Keratinocyte (primary cell): Measurements from ENCODE around the gene CNTF. TPM values are rescaled to one million over a fixed set of nuclear protein-coding genes. Genes with fewer than 3 reads are reported as not detected.

Experiments
- DNase-seq: peaks from one replicate; pipeline ENCODE4 v3.0.0-alpha.2; 2011; ENCODE audit warnings: low read depth, missing footprints, low spot score
- FAIRE-seq: peaks from 2 replicates; lab custom pipeline; 2011; peaks lifted over from hg19 to GRCh38; lab: Jason Lieb, UNC
- H2AFZ ChIP-seq: 2 replicates; pipeline ENCODE4 v1.6.0; 2012; ENCODE audit warnings: low read length, control low read depth, inconsistent platforms; ENCODE audit not compliant: control insufficient read depth
- H3K27ac ChIP-seq: 2 replicates; pipeline ENCODE4 v1.5.1; 2011; ENCODE audit warnings: low read length; ENCODE audit not compliant: control insufficient read depth, insufficient read depth
- H3K27me3 ChIP-seq: 3 replicates; pipeline ENCODE4 v1.6.0; 2011; ENCODE audit warnings: low read length; ENCODE audit not compliant: control insufficient read depth, insufficient read depth; ENCODE audit errors: extremely low read depth
- H3K36me3 ChIP-seq, 2 experiments: 2 replicates in 1 of 2; 3 replicates in 1 of 2; pipeline ENCODE4 v1.5.1; 2011; ENCODE audit warnings: low read length in 2 of 2, mild to moderate bottlenecking in 1 of 2; ENCODE audit not compliant: control insufficient read depth in 2 of 2, insufficient read depth in 2 of 2; ENCODE audit errors: extremely low read depth in 1 of 2
- H3K4me1 ChIP-seq: 3 replicates; pipeline ENCODE4 v1.5.1; 2011; ENCODE audit warnings: low read length; ENCODE audit not compliant: control insufficient read depth, insufficient read depth; ENCODE audit errors: extremely low read depth
- H3K4me2 ChIP-seq: 3 replicates; pipeline ENCODE4 v1.6.0; 2011; ENCODE audit warnings: low read depth, low read length; ENCODE audit not compliant: control insufficient read depth, insufficient read depth; ENCODE audit errors: extremely low read depth
- H3K4me3 ChIP-seq, 3 experiments: fragments of 200-600 bp in 1 of 3; sonication (generic) in 1 of 3; 2 replicates in 2 of 3; 3 replicates in 1 of 3; pipeline ENCODE4 v1.5.1; 2011 to 2016; ENCODE audit warnings: low read length in 3 of 3, mild to moderate bottlenecking in 3 of 3, control low read depth in 2 of 3, inconsistent platforms in 1 of 3, low read depth in 1 of 3, mixed read lengths in 1 of 3, mixed run types in 1 of 3, moderate library complexity in 1 of 3; ENCODE audit not compliant: control insufficient read depth in 2 of 3, insufficient read depth in 2 of 3; ENCODE audit errors: extremely low read depth in 1 of 3
- H3K79me2 ChIP-seq: 2 replicates; pipeline ENCODE4 v1.6.0; 2012; ENCODE audit warnings: low read length; ENCODE audit not compliant: control insufficient read depth, insufficient read depth
- H3K9ac ChIP-seq: 3 replicates; pipeline ENCODE4 v1.6.0; 2011; ENCODE audit warnings: low read length; ENCODE audit not compliant: control insufficient read depth, insufficient read depth; ENCODE audit errors: extremely low read depth
- H3K9me1 ChIP-seq: 3 replicates; pipeline ENCODE4 v1.6.0; 2011; ENCODE audit warnings: low read length; ENCODE audit not compliant: control insufficient read depth, insufficient read depth; ENCODE audit errors: extremely low read depth
- H3K9me3 ChIP-seq: 2 replicates; pipeline ENCODE4 v1.5.1; 2012; ENCODE audit warnings: low read depth, low read length; ENCODE audit not compliant: control insufficient read depth
- H4K20me1 ChIP-seq: 3 replicates; pipeline ENCODE4 v1.6.0; 2011; ENCODE audit warnings: low read length; ENCODE audit not compliant: control insufficient read depth, insufficient read depth; ENCODE audit errors: extremely low read depth
- CTCF ChIP-seq, 3 experiments: IDR thresholded peaks in 1 of 3; conservative IDR thresholded peaks in 1 of 3; optimal IDR thresholded peaks in 1 of 3; 2 replicates in 2 of 3; 3 replicates in 1 of 3; pipeline versions ENCODE3 to v1.5.1; 2011; ENCODE audit warnings: low read length in 3 of 3, mild to moderate bottlenecking in 3 of 3, moderate library complexity in 2 of 3, control low read depth in 1 of 3, inconsistent platforms in 1 of 3; ENCODE audit not compliant: insufficient read depth in 2 of 3; ENCODE audit errors: extremely low read depth in 1 of 3
- EZH2 ChIP-seq: IDR thresholded peaks from one replicate; pipeline ENCODE4 v1.6.1; 2012; ENCODE audit warnings: inconsistent platforms, mild to moderate bottlenecking, low read length, moderate library complexity
- dilution Hi-C: fragments of 300-500 bp; cut with MboI; formaldehyde crosslinking; loops from one replicate; pipeline ENCODE4 v1.7.0; 2020; ENCODE audit warnings: low sequenced_read_pairs; ENCODE audit not compliant: extremely low pct_ligation_motif_present
- polyA plus RNA-seq, 5 experiments: library from polyadenylated mRNA; depleted of rRNA in 3 of 5; stranded (reverse) in 3 of 5; stranded (forward) in 1 of 5; unstranded in 1 of 5; fragments of >200 nt; gene quantifications; 1 replicate in 1 of 5; 2 replicates in 3 of 5; 3 replicates in 1 of 5; pipeline versions ENCODE4 v1.2.1 to v1.2.3, GENCODE V29; 2011 to 2012; ENCODE audit warnings: missing spikeins in 2 of 5, low read depth in 1 of 5, low replicate concordance in 1 of 5

Gene CNTF
- polyA plus RNA-seq, 1 donor (not counting 4 experiments of a cell fraction or from before 2014, with no cell fraction given) = 1.9 TPM

- dilution Hi-C loops = no loop called here
- no peak overlapping the region for H2AFZ ChIP-seq
- no peak overlapping the region for H3K4me3 ChIP-seq
- TF ChIP-seq EZH2 (no peak), CTCF (optimal IDR thresholded peaks at IDR 0.05 in 1 of 3, IDR thresholded peaks at IDR 0.05 in 1 of 3, conservative IDR thresholded peaks at IDR 0.05 in 1 of 3; ENCODE audit: extremely low read depth in 1 of 3, insufficient read depth in 2 of 3, low read length in 3 of 3) (no peak)
- H3K79me2 ChIP-seq = peaks cover 2% of the 10 kb centered on the region
- DNase-seq (peak; percentile 28), FAIRE-seq (peak; percentile 32)
- H3K36me3 ChIP-seq = peaks cover 2 to 18% of the 10 kb centered on the region in 2 experiments
- H3K27ac ChIP-seq = peak overlapping the region; percentile 68
- H3K9me1 ChIP-seq = no peaks in the 10 kb centered on the region
- peak overlapping the region; percentile 7 for H3K9ac ChIP-seq
- H3K4me1 ChIP-seq = peaks cover 71% of the 10 kb centered on the region
- no peaks in the 10 kb centered on the region for H4K20me1 ChIP-seq
- H3K27me3 ChIP-seq = no peaks in the 10 kb centered on the region
- H3K4me2 ChIP-seq = no peak overlapping the region
- no peaks in the 10 kb centered on the region for H3K9me3 ChIP-seq
Observed at GRCh38 chr11:58625826-58626460, 3.5 kb downstream of the CNTF start.

GRCh38 chr11:58626934-58627483 is 4.5 kb downstream of the CNTF start:
- Histone ChIP-seq H3K27me3 (no peaks in the 10 kb centered on the region), H3K9me1 (no peaks in the 10 kb centered on the region), H3K79me2 (peaks cover 2% of the 10 kb centered on the region), H3K4me1 (peaks cover 60% of the 10 kb centered on the region), H3K4me3 (no peak overlapping the region), H3K36me3 (peaks cover 2 to 15% of the 10 kb centered on the region in 2 experiments), H3K9me3 (no peaks in the 10 kb centered on the region), H2AFZ (no peak overlapping the region), H3K4me2 (peak overlapping the region; percentile 85), H3K27ac (peak overlapping the region; percentile 89), H3K9ac (peak overlapping the region; percentile 62), H4K20me1 (no peaks in the 10 kb centered on the region)
- TF ChIP-seq EZH2 (no peak), CTCF (optimal IDR thresholded peaks at IDR 0.05 in 1 of 3, IDR thresholded peaks at IDR 0.05 in 1 of 3, conservative IDR thresholded peaks at IDR 0.05 in 1 of 3; ENCODE audit: extremely low read depth in 1 of 3, insufficient read depth in 2 of 3, low read length in 3 of 3) (no peak)
- FAIRE-seq (no peak), DNase-seq (no peak)
- dilution Hi-C loops = no loop called here
